ENCODE measurements around the gene CD247. TPM values are rescaled to one million over a fixed set of nuclear protein-coding genes. Genes with fewer than 3 reads are reported as not detected.

CD247 gene
- total RNA-seq, 1 donor from 2014 or later = 4.7 TPM

DNA sequence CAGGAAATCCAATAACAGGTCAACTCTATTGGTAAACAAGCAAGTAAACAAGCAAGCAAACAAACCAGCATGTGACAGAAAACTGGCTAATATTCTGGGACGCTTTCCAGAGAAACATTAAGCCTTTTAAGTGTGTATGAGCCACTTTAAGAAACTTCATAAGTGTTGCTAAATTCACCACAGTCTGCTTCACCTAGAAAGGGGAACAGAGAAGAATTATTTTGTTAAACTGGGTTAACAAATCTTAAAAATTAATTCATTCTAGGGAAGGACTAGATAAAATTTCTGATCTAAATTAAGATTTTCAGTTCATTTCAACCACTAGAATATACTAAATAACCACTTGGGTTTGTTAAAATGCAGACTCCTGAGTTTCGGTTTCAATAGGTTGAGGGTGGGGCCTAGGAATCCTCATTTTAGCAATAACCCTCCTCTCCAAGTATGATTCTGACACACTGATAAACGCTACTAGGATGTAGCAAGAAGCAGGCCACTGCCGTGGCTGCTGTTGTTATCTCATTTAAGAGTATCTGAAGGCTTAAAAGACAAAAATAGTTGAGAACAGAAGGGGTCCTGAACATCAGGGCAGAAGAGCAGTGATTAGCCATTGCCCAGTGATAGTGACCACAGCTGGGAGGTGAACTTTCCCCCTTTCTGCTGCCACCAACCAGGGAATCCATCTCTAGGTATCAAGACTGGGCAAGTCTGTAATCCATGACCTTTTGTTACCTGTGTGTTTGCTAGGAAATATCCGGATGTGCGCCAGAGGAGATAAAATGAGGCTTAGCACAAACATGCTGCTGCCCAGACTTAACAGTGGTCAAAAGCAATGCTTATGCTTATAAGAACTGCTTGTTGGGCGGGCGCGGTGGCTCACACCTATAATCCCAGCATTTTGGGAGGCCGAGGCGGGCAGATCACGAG lies 24.0 kb upstream of the CD247 start:
- no peak for DNase-seq (ENCODE audit: low spot score)

DNA sequence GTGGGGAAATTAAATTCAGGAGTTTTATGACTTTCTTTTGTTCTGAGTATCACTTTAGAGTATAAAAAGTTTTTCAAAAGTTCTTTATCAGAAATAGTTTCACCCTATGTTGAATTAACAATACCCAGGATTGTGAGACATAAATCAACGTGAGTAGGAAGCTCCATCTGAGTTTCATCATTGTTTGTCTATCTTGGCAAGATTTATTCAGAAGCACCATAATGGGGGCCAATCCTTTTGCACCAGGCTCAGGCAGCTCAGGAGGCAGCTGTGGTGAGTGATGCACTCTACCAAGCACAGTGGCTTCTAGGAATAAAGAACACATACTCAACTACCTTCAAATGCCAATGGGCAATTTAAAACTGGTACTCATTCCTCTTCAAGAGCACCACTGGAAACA lies 23.3 kb upstream of the CD247 start:
- no peak for DNase-seq (ENCODE audit: low spot score)

DNA sequence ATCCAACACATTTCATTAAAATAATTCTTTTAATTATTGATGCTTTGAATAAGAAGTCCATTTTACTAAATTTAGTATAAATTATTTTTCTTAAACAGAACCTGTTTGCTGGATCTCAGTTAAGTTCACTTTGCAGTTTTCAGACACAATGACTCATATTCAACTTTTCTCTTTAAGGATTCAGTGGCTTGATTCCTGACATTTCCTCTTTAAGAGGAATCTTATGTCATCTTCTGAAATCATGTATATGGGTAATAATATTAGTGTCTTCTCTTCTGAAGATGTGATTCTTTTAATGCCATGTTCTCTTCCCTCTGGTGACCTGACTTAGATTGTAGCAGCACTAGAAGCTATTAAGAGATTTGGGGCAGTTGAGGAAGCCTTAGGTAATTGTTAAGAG lies 22.7 kb upstream of the CD247 start:
- no peak for DNase-seq (ENCODE audit: low spot score)

DNA sequence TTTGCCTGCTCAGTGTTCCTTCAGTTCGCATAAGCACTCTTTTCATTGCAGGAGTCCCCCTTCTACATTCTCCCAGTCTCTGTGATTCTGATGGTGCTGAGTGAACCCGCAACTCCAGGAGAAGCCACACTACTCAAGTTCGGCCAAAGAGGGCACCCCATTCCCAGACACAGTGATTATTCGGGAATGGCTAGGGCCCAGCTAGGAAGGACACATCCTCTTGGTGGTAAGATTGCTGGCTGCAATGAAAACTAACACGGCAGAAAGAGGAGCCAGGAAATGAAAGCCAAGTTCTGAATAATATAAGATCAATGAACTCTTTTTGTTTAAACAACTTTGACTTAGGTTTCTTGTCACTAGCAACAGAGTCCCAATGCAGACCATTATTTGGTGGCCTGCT lies 20.3 kb upstream of the CD247 start:
- DNase-seq (ENCODE audit: low spot score) = no peak

DNA sequence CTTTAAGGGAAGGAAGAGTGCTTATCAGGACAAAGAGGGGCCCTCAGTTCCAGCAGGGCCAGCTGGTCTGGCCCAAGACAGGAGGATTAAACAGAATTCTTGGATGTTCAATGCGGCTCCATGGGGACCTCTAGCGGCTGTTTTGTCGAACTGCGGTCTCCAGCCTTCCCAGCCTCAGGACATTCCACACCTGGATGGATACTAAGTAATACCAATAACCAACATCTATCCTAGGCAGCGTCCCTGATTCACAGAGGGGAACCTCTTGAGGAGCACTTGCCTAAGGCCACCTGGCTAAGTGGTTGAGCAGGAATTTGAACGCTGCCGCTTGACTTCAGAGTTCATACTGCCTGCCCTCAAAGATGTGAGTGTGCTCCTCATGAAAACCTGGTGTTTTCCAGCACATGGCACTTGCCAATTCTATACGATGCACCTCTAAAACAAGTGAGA lies 15.5 kb upstream of the CD247 start:
- peak; percentile 71 for DNase-seq (ENCODE audit: low spot score)

DNA sequence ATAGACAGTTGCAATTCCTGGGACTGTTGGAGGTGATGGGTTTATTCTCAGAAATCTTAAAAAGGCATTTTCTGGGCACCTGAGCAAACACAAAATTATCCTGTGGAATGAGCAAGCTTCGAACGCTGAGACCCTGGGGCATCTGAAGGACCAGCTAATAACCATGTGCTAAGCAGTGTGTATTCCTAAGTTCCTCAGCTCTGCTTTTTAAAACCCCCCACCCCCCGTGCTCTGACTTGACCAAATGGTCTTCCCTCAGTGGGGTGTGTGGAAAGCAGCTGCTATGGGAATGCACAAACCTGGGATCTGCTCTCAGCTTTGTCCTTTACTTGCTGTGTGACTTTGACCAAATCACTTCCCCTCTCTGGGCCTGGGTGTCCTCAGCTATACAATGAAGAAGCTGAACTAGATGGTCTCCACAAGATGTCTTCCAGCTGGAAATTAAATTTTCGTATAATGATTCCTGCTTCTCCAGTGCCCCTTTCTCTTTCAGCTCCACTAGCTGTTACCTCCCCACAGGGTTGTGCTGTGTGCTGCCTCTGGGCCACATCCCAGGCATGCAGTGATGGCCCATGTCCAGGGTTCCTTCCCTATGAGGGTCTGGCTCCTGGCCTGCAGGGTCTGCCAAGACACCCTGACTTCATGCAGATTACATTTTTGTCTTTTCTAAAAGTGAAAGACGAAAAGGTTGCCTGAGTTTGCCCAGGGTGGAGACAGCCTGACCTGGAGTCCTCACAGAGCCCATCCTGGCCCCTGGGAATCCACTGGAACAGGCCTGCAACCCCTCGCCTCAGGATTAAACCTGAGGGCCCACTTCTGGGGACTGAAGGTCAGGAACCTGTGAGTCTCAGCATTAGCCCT lies 14.9 kb upstream of the CD247 start:
- DNase-seq (ENCODE audit: low spot score) = no peak

DNA sequence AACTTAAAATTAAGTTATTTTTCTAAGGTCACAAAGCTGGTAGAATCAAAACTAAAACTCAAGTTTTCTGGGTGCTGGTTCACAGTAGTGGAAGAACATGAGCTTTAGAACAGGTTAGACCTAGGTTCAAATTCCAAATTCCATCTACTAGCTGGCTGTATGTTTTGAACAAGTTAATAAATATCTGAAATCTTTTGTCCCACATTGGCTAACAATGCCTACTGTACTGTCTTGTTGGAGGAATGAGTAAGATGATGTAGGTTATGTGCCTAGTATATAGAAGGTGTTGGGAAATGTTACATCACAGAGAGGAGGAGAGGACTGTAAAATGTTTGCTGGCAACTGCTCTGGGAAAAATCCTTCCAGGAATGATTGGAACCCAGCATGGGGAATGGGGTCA lies 14.0 kb upstream of the CD247 start:
- no peak for DNase-seq (ENCODE audit: low spot score)

DNA sequence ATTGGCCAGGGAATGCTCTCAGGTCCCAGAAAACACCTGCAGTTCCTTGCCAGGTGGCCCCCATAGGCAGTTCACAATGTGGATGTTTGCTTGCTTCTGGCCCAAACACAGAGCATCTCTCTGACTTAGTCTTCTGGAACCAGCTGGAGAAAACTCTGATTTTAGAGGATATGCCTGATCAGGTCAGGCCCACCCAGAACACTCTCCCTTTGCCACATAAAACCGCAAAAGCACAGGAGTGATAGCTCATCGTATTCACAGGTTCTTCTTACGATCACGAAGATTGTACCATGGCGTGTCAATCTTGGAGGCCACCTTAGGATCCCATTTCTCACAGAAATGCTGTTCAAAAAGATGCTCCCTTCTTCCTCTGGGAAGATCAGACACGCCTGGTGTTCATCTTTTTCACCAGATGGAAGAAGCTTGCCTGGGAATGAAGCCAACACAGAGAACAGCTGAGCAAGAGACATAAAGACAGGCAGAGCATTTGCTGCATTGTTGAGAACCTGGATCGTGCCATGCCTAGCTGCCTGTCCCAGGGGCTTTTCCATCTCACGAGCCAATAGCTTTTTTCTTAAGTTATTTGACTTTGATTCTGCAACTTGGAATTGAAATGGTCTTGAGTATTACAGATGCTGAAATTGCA lies 11.6 kb upstream of the CD247 start:
- no peak for DNase-seq (ENCODE audit: low spot score)

DNA sequence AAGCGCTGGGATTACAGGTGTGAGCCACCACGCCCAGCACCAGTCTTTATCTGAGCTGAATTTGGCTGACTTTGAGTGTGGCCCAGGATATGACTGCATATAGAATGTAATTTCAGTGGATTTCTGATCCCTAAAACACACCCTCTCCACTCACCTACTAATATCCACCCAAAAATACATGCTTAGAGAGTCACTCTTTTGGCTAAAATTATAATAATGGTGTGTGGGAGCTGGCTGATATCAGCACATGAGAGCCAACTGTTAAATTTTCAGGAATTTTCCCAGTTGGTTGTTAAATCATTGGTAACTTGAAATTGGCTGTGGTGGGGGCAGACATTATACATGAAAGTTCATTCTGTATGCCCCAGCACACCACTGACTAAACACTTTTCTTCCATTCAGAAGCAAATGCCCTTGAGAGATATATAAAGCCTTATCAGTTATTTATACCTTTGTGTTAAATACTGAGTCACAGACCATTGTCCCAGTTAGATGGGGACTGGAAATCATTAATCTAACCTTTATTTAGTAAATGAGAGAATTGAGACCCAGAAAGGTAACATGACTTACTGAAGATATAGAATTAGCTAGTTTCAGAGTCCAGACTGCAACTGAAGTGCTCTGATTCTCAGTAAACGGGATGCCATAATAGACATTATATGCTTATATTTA lies 9.9 kb upstream of the CD247 start:
- DNase-seq (ENCODE audit: low spot score) = no peak

DNA sequence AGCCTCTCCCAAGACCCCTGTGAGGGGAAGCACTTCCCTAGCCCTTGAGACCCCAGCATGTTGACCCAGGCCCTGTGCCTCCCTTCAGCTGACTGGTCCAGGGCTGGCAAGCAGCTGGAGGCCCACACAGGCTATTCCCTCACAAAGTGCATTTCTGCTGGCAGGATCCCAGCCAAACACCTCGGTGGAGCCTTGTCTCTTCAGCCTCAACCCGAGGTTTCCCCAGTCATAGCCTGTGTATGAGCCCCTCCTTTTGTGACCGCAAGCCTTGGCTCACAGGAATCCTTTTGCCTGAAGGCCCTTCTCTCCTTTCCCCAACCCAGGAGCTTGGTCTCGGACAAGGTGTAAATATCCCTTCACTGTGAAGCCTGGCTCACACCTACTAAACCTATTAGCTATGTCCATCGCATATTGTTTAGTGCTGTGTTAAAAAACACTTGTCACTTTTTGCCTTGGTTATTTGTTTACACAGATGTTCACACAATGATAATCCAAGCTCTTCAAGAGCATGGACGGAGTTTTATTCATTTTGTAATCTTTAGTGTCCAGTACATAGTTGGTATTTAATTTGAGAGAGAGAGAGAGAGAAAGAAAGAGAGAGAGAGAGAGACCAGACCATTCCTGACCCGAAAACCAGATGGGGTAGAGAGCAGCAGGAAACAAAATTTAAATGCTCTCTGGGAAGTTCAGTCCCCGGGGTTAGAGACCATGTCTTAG lies 8.5 kb upstream of the CD247 start:
- no peak for DNase-seq (ENCODE audit: low spot score)

DNA sequence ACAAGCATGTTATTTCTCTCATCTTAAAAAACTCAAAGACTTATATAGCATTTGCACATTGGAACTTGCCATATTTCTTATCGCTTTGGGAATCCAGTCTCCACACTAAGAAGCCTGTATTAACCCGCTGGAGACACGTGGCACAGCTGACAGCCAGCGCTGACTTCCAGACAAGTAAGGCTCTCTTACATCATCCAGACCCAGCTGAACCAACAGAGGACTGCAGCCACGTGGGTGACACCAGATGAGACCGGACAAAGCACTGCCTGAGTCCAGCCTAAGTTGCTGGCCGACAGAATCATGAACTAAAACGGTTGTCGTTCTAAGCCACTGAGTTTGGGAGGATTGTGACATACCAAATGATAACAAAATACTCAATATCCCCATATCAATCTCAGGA lies 6.3 kb upstream of the CD247 start:
- DNase-seq (ENCODE audit: low spot score) = no peak

DNA sequence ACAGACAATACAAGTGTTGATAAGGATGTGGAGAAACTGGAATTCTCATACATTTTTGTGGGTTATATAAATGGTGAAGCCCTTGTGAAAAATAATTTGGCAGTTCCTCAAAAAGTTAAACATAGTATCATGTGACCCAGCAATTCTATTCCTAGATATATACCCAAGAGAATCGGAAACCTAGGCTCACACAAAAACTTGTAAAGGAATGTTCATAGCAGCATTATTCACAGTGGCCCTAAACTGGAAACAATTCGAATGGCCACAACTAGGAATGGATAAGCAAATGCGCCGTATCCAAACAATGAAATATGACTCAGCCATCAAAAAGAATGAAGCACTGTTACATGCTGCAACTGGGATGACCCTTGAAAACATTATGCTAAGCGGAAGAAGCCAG lies 3.9 kb upstream of the CD247 start:
- no peak for DNase-seq (ENCODE audit: low spot score)

DNA sequence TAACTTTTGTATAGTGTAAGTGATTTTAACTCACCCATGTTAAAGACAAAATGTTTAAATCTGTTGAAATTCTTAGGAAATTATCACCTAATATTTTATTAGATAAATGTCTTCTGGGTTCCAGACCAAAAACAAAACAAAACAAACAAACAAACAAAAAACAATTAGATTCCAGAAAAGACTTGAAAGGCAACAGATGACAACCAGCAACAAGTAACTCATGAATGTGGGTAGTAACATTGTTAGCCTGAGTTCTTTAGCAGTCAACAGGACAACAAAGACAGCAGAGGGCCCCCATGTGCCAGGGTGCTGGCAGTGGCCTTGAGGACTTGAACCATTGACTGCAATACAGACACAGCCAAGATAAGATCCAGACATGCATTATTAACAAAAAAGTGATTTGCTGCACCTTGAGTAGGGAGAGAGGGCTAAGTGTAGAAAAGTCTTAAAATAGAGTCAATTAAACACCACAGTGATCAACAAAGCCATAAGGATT lies 2.4 kb upstream of the CD247 start:
- no peak for DNase-seq (ENCODE audit: low spot score)

DNA sequence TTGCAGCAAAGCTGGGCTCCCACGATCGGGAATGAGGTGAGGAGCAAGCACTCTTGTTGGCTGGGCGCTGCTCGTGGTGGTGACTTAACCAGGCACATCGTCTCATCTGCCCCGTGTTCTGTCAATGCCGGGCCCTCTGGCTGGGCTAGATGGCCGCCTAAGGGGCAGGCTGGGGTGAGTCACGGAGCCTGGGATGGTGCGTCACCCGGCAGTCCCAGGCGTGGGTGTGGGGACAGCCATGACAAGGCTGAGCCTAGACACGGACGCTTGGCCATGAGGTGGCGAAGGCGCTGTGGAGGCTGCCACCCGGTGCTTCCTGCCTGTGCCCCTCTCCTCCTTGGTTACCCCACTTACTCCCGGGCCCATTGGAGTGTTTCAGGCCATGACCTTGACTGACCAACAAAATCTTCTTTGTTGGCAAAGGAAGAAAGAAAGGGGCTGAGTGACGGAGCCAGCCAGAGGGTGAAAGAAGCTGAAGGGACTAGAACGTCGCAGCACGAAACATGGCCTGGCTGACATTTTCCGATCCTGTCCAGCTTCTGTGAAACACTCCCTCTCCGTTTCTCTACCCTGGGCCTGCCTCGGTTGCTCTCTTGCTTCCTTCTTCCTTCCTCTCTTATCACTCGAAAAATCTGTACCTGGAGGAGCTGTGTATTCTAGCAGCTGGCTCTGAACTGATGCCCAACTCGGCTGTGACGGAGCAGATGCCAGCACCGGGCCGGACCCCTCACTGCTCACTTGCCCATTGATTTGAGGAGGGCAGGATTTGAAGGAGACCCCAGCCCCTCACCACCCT lies 596 bp downstream of the CD247 start:
- no peak for DNase-seq (ENCODE audit: low spot score)

DNA sequence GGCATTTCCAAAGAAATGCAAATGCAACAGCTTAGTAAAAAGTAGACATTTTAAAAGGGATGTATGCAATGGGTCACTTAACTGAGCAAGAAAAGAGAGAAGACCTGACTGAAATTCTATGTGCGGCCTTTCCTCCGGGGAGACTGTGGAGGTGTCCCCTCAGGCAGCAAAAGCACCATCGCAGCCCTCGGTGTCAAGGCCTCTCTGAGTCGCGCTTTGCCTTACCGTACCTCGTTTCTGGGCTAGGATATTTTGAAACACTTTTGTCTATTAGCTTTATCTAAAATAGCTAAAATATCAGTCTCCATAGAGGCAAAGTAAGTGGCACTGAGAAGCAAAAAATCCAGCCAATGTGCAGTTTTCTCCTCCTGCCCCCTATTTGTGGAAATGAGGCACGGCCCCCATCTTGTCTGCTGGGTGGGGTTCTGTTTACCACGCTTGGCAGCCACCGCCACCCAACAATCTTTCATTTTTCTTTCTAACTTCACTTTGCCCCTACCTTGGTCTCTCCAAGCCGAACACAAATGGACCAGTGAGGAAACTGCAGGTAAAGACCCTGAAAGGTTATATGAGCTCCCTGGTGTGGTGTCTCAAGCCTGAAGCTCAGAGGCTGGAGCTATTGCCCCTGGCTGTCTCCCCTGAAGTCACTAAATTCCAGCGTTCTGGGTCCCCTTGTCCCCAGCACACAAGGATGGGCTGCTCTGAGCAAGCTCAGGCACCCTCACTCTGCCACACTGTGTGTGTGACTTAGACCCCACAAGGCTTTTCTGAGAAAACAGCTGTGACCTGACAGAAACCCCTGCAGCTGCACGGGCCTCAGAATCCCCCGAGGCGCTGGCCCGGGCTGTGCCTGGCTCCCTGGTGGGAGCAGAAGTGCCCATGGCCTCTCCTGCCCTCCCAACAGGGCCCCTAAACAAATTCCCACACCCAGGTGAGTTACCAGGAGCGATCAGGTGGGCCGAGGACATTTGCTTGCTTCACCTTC lies 1.6 kb downstream of the CD247 start:
- DNase-seq (ENCODE audit: low spot score) = no peak

DNA sequence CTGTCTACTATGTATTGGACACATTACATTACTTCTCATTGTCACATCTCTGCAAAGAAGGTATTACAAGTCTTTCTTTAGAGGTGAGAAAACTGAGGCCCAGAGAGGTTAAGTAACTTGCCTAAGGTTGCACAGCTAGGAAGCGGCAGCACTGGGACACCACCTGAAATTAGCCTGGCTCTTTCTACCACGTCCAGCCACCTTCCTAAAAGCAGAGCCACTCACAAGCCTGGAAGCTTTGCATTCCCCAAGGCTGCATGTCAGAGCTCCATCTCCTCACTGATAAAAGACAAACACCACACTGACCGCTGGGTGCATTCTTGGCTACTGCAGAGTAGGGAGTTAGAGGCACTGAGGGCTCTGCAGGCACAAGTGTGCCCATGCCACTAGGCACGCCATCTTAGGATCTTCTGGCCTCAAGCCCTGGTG lies 2.4 kb downstream of the CD247 start:
- DNase-seq (ENCODE audit: low spot score) = no peak

DNA sequence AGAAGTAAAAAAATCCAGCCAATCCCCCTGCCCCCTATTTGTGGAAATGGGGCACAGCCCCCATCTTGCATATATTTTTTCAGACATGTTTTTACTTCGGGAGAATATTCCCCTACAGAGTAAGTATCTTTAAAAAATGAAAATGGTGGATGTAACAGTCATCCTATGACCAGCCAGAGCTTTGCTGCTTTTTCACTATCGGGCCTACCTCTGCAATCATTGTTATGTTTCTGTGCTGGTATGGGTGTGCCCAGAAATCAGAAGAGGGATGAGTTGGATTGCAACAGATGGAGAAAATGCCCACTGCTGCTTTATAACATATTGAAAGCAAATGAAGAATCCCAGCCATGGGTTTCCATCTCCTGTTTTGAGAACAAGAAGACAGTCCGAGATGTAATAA lies 2.9 kb downstream of the CD247 start:
- DNase-seq (ENCODE audit: low spot score) = no peak

DNA sequence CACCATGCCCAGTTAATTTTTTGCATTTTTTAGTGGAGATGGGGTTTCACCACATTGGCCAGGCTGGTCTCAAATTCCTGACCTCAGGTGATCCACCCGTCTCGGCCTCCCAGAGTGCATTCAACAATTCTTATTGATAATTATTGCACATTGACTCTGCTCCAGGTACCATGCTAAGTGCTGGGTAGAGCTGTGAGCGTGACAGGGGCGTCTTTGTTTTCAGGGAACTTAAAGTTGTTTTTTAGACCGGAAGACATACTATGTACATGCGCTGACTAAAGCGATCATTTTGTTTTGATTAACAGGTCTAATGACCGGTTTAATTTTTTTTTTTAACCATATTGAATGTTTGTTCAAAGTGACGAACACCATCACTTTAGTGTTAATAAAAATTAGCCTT lies 4.0 kb downstream of the CD247 start:
- DNase-seq (ENCODE audit: low spot score) = no peak

Measured in ureter (tissue), 1 donor.